Progenitor cell of endocrine pancreas (in vitro differentiated cells): ENCODE data around the gene TRPM2. TPM values are rescaled to one million over a fixed set of nuclear protein-coding genes. Genes with fewer than 3 reads are reported as not detected.

Experiments
- DNase-seq: peaks from one replicate; pipeline ENCODE4 v3.0.0; 2021; ENCODE audit warnings: low spot score; ENCODE audit not compliant: unreplicated experiment
- H3K27ac Mint-ChIP-seq: 2 replicates; pipeline ENCODE4 v1.8.0; 2021; ENCODE audit warnings: mild to moderate bottlenecking, moderate library complexity, mixed read lengths
- H3K27me3 Mint-ChIP-seq: 2 replicates; pipeline ENCODE4 v1.8.0; 2021; ENCODE audit warnings: mixed read lengths
- H3K36me3 Mint-ChIP-seq: 2 replicates; pipeline ENCODE4 v1.8.0; 2022; ENCODE audit warnings: mixed read lengths; ENCODE audit not compliant: insufficient read depth
- H3K4me1 Mint-ChIP-seq: 2 replicates; pipeline ENCODE4 v1.8.0; 2021; ENCODE audit warnings: low read depth, mixed read lengths
- H3K4me3 Mint-ChIP-seq: 2 replicates; pipeline ENCODE4 v1.8.0; 2021; ENCODE audit warnings: low read depth, mild to moderate bottlenecking, moderate library complexity, mixed read lengths
- H3K9me3 Mint-ChIP-seq: 2 replicates; pipeline ENCODE4 v1.8.0; 2021; ENCODE audit warnings: low read depth, mixed read lengths
- CTCF ChIP-seq: fragments of 200-600 bp; sonication (generic); IDR thresholded peaks from one replicate; pipeline ENCODE4 v1.5.0; 2021; ENCODE audit warnings: antibody characterized with exemption, mild to moderate bottlenecking; ENCODE audit not compliant: unreplicated experiment
- total RNA-seq: library from RNA; stranded (reverse); gene quantifications from 2 replicates; pipeline ENCODE4 v1.2.1, GENCODE V29; 2021

The TRPM2 gene
- total RNA-seq, 1 donor from 2014 or later, result 0.17 TPM

DNA sequence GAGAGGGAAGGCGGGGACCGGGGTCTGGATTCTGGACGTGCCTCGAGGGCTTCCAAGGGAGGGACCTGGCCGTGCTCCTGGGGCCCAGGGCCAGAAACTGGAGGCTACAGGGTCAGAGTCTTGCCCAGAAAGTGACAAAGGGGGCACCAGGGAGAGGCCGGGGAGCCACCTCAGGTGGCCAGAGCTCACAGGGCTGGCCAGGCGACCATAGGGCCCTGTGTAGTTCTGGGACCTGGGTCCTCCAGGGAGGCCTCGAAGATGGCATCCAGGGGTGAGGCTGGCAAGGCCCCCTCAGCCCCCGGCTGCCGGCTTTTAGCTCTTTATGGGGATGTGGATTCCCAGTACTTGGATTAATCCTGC, 87.6 kb downstream of the TRPM2 start:
- no peaks in the 10 kb centered on the region for H3K27me3 Mint-ChIP-seq
- TF ChIP-seq CTCF, result no peak
- H3K36me3 Mint-ChIP-seq, result no peaks in the 10 kb centered on the region
- no peaks in the 10 kb centered on the region for H3K4me1 Mint-ChIP-seq
- no peak for DNase-seq
- no peak overlapping the region for H3K4me3 Mint-ChIP-seq
- H3K27ac Mint-ChIP-seq, result no peak overlapping the region
- no peaks in the 10 kb centered on the region for H3K9me3 Mint-ChIP-seq

DNA sequence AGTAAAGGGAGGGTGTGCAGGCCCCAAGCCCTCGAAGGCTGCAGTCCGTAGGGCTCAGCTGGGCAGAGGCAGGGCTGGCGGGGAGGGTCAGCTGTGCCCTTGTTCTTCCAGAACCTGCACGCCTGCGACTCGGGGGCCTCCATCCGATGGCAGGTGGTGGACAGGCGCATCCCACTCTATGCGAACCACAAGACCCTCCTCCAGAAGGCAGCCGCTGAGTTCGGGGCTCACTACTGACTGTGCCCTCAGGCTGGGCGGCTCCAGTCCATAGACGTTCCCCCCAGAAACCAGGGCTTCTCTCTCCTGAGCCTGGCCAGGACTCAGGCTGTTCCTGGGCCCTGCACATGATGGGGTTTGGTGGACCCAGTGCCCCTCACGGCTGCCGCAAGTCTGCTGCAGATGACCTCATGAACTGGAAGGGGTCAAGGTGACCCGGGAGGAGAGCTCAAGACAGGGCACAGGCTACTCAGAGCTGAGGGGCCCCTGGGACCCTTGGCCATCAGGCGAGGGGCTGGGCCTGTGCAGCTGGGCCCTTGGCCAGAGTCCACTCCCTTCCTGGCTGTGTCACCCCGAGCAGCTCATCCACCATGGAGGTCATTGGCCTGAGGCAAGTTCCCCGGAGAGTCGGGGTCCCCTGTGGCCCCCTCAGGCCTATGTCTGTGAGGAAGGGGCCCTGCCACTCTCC, 88.3 kb downstream of the TRPM2 start:
- Mint-ChIP-seq H3K27ac (no peak overlapping the region), H3K4me1 (no peaks in the 10 kb centered on the region), H3K4me3 (no peak overlapping the region), H3K27me3 (no peaks in the 10 kb centered on the region), H3K9me3 (no peaks in the 10 kb centered on the region), H3K36me3 (no peaks in the 10 kb centered on the region)
- TF ChIP-seq CTCF, result no peak
- no peak for DNase-seq

DNA sequence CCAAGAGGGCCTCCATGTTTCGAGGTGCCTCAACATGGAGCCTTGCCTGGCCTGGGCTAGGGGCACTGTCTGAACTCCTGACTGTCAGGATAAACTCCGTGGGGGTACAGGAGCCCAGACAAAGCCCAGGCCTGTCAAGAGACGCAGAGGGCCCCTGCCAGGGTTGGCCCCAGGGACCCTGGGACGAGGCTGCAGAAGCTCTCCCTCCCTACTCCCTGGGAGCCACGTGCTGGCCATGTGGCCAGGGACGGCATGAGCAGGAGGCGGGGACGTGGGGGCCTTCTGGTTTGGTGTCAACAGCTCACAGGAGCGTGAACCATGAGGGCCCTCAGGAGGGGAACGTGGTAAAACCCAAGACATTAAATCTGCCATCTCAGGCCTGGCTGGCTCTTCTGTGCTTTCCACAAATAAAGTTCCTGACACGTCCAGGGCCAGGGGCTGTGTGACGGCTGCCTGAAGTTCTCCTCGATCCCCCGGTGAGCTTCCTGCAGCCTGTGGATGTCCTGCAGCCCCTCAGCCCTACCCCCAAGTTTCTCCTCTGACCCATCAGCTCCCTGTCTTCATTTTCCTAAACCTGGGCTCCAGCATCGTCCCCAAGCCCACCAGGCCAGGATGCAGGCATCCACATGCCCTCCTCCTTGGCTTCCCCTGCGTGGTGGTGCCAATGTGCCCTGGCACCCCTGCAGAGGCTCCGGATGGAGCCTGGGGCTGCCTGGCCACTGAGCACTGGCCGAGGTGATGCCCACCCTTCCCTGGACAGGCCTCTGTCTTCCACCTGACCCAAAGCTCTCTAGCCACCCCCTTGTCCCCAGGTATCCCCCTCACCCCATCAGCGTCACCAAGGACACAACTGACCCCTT, 89.1 kb downstream of the TRPM2 start:
- Mint-ChIP-seq H3K4me3 (no peak overlapping the region), H3K4me1 (no peaks in the 10 kb centered on the region), H3K36me3 (no peaks in the 10 kb centered on the region), H3K27ac (no peak overlapping the region), H3K9me3 (no peaks in the 10 kb centered on the region), H3K27me3 (no peaks in the 10 kb centered on the region)
- TF ChIP-seq CTCF, result no peak
- no peak for DNase-seq

- Mint-ChIP-seq H3K27me3 (no peaks in the 10 kb centered on the region), H3K27ac (no peak overlapping the region), H3K36me3 (no peaks in the 10 kb centered on the region), H3K9me3 (no peaks in the 10 kb centered on the region), H3K4me3 (no peak overlapping the region), H3K4me1 (no peaks in the 10 kb centered on the region)
- TF ChIP-seq CTCF, result no peak
- no peak for DNase-seq
Measured at GRCh38 chr21:44443291-44443890, 90.0 kb downstream of the TRPM2 start.

DNA sequence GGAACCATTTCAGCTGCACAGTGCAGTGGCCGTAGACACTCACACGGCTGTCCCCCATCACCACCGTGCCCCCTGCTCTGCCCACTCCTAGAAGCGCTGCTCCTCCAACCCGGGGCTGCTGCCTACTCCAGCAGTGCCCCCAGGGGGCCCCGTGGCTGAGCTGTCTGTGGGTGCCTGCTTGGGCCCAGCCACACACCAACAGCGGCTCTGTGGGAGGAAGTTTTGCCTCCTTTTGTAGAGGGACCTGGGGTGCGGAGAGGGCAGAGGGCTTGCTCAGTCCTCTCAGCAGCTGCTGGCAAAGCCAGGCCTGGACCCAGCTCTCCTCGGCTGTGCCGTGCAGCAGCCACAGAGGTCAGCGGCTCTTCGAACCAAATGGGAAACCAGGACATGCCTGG, 90.5 kb downstream of the TRPM2 start:
- no peaks in the 10 kb centered on the region for H3K36me3 Mint-ChIP-seq
- no peak overlapping the region for H3K4me3 Mint-ChIP-seq
- H3K9me3 Mint-ChIP-seq, result no peaks in the 10 kb centered on the region
- no peak overlapping the region for H3K27ac Mint-ChIP-seq
- TF ChIP-seq CTCF, result no peak
- H3K4me1 Mint-ChIP-seq, result no peaks in the 10 kb centered on the region
- DNase-seq, result no peak
- H3K27me3 Mint-ChIP-seq, result peaks cover 1% of the 10 kb centered on the region
